WTC11 (cell line): ENCODE data around the gene GHRL.

ENCODE experiments used
- FOXP1 ChIP-seq: sonication (generic); formaldehyde crosslinking; IDR thresholded peaks from 2 replicates; pipeline ENCODE4 v1.8.0; 2022; ENCODE audit warnings: missing genetic modification reagents, mild to moderate bottlenecking, moderate library complexity, borderline replicate concordance
- JUN ChIP-seq: sonication (generic); formaldehyde crosslinking; IDR thresholded peaks from 2 replicates; pipeline ENCODE4 v1.8.0; 2023; ENCODE audit warnings: mild to moderate bottlenecking, missing genetic modification reagents
- SMAD4 ChIP-seq: sonication (generic); formaldehyde crosslinking; IDR thresholded peaks from 2 replicates; pipeline ENCODE4 v1.8.0; 2022; ENCODE audit warnings: mild to moderate bottlenecking, missing genetic modification reagents
- SP1 ChIP-seq: sonication (generic); formaldehyde crosslinking; conservative IDR thresholded peaks from 2 replicates; pipeline ENCODE4 v1.8.1; 2022; ENCODE audit warnings: missing genetic modification reagents
- TCF7 ChIP-seq: sonication (generic); formaldehyde crosslinking; IDR thresholded peaks from 2 replicates; pipeline ENCODE4 v1.8.0; 2022; ENCODE audit warnings: mild to moderate bottlenecking, low read depth, missing genetic modification reagents, moderate library complexity
- TF ChIP-seq, protein P1 (sequence below): fragments of 200-600 bp; IDR thresholded peaks from 2 replicates; pipeline ENCODE4 v1.8.0; 2022; ENCODE audit warnings: antibody characterized with exemption
- TF ChIP-seq, protein P2 (sequence below): sonication (generic); formaldehyde crosslinking; IDR thresholded peaks from 2 replicates; pipeline ENCODE4 v1.8.0; 2023; ENCODE audit warnings: mild to moderate bottlenecking, missing genetic modification reagents
- TF ChIP-seq, protein P3 (sequence below): fragments of 250-450 bp; sonication (Bioruptor Pico); IDR thresholded peaks from 2 replicates; pipeline ENCODE4 v1.9.0; 2021; ENCODE audit warnings: moderate library complexity, mild to moderate bottlenecking, inconsistent platforms, borderline replicate concordance
- TF ChIP-seq, protein P4 (sequence below): sonication (generic); formaldehyde crosslinking; IDR thresholded peaks from 2 replicates; pipeline ENCODE4 v1.8.0; 2022; ENCODE audit warnings: mild to moderate bottlenecking, missing genetic modification reagents

DNA sequence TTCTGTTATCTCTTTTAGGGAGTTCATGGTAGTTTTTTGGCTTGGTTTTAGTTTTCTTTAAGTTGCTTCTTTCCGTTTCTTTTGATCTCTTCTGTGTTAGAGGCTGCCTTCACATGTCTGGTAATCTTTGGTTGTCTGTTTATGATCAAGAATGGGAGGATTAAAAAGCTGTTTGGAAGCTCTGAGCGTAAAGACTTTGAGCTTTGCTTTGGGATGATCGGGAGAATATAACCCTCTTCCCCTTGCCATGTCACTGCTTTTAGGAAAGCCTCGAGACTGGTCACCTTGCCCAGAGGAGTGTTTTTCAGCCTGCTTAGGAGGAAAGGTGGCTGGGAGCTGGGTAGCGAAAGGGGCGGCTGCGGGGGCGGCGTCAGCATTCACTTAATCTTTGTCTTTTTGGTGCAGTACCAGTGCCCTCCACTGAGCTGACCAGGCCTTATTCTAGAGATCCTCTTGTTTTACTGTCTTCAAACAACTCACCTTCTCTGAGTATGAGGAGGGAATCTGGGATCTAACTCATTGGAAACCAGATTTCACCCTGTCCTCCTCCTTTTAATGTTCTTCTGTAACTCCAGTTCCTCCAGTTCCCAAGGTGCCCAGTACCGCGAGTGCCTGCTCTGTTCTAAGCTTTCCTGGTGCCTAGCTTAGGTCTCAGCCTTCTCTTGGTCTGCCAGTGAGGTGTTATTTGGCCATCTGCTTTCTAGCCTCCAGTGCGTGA is 28.9 kb downstream of the GHRL start:
- TF ChIP-seq, protein P1, sequence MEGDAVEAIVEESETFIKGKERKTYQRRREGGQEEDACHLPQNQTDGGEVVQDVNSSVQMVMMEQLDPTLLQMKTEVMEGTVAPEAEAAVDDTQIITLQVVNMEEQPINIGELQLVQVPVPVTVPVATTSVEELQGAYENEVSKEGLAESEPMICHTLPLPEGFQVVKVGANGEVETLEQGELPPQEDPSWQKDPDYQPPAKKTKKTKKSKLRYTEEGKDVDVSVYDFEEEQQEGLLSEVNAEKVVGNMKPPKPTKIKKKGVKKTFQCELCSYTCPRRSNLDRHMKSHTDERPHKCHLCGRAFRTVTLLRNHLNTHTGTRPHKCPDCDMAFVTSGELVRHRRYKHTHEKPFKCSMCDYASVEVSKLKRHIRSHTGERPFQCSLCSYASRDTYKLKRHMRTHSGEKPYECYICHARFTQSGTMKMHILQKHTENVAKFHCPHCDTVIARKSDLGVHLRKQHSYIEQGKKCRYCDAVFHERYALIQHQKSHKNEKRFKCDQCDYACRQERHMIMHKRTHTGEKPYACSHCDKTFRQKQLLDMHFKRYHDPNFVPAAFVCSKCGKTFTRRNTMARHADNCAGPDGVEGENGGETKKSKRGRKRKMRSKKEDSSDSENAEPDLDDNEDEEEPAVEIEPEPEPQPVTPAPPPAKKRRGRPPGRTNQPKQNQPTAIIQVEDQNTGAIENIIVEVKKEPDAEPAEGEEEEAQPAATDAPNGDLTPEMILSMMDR: peak; percentile 59
- no peak for TF ChIP-seq JUN (CRISPR knock-in tag)
- TF ChIP-seq, protein P2, sequence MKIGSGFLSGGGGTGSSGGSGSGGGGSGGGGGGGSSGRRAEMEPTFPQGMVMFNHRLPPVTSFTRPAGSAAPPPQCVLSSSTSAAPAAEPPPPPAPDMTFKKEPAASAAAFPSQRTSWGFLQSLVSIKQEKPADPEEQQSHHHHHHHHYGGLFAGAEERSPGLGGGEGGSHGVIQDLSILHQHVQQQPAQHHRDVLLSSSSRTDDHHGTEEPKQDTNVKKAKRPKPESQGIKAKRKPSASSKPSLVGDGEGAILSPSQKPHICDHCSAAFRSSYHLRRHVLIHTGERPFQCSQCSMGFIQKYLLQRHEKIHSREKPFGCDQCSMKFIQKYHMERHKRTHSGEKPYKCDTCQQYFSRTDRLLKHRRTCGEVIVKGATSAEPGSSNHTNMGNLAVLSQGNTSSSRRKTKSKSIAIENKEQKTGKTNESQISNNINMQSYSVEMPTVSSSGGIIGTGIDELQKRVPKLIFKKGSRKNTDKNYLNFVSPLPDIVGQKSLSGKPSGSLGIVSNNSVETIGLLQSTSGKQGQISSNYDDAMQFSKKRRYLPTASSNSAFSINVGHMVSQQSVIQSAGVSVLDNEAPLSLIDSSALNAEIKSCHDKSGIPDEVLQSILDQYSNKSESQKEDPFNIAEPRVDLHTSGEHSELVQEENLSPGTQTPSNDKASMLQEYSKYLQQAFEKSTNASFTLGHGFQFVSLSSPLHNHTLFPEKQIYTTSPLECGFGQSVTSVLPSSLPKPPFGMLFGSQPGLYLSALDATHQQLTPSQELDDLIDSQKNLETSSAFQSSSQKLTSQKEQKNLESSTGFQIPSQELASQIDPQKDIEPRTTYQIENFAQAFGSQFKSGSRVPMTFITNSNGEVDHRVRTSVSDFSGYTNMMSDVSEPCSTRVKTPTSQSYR (CRISPR knock-in tag): no peak
- no peak for TF ChIP-seq TCF7 (CRISPR knock-in tag)
- no peak for TF ChIP-seq SP1 (CRISPR knock-in tag)
- TF ChIP-seq FOXP1 (CRISPR knock-in tag): no peak
- TF ChIP-seq SMAD4 (CRISPR knock-in tag): no peak
- TF ChIP-seq, protein P3, sequence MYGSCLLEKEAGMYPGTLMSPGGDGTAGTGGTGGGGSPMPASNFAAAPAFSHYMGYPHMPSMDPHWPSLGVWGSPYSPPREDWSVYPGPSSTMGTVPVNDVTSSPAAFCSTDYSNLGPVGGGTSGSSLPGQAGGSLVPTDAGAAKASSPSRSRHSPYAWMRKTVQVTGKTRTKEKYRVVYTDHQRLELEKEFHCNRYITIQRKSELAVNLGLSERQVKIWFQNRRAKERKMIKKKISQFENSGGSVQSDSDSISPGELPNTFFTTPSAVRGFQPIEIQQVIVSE (CRISPR knock-in tag): no peak
- TF ChIP-seq, protein P4, sequence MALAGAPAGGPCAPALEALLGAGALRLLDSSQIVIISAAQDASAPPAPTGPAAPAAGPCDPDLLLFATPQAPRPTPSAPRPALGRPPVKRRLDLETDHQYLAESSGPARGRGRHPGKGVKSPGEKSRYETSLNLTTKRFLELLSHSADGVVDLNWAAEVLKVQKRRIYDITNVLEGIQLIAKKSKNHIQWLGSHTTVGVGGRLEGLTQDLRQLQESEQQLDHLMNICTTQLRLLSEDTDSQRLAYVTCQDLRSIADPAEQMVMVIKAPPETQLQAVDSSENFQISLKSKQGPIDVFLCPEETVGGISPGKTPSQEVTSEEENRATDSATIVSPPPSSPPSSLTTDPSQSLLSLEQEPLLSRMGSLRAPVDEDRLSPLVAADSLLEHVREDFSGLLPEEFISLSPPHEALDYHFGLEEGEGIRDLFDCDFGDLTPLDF: no peak
